CD4-positive, alpha-beta T cell treated with Interleukin-15 for 1 hour (primary cell): Measurements from ENCODE around the gene HOXB7.

Experiments used
- DNase-seq: peaks from one replicate; pipeline ENCODE4 v3.0.0-alpha.2; 2020

Gene HOXB7

DNA sequence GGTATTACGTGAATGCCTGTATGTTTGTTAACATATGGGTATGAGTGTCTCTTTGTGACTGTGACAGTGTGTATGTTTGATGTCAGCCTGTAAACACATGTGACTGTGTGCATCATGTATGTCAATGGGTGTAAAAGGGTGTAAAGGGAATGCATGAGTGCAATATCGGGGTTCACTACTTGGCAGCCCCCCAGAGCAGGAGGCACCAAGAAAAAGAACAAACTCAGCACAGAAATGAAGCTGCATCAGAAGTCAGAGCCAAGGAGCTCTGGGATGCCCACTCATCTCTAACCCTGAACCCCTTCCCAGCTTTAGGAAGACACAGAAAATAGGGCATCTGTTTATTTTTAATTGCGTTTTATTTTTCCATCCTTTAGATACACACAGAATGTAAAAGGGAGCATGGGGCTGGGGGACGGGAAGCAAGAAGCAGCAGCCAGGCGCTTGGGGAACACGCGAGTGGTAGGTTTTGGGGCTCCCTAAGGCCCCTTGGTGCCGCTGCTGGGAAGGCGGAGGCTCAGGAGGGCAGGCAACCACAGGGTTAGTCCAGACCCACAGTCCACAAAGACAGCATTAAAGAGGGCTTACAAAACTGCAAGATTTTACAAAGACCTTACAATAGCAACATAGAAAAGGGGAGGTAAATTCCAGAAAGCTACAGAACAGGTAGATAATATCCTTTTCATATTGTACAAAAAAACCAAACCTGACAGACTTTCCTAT, 3.8 kb downstream of the HOXB7 start:
- DNase-seq: no peak

DNA sequence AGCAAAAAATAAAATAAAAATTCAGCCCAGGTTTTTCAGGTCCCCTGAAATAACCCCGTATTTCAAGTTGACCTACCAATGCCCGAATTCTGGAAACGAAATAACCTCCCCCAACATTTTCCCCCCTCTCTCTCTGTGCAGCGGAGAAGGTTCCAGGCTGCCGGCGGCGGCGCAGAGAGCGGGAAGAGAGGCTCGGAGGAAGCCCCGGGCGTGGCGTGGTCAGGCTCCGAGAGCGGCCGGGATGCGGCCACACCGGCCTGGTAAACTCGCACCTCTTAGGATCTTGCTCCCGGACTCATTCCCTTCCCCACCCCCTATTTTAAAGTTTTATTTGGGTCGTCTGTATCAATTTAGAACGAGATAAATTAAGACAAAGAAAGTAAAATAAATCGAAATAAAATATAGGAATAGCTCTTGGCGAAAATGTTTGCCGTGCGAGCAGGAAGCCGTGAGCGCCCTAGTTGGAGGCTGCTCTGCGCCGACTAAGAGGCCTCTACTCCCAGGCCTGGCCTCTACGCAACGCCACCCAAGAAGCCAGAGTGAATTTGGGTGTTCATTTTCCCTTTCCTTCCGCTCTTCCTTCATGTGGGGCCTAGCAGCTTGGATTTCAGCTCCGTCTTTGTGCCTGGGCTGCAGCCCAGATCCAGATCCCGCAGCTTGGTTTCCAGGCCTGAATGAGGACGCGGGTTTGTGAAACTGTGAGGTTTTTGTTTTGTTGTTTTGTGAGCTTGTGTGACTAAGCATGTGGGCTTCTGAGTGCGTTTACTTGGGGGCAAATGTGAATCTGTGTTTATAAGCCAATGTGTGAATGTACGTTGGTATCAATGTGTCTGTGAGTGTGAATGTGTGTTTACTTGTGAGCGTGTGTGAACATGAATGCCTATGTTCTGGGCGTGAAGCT, 4.6 kb downstream of the HOXB7 start:
- DNase-seq: no peak

DNA sequence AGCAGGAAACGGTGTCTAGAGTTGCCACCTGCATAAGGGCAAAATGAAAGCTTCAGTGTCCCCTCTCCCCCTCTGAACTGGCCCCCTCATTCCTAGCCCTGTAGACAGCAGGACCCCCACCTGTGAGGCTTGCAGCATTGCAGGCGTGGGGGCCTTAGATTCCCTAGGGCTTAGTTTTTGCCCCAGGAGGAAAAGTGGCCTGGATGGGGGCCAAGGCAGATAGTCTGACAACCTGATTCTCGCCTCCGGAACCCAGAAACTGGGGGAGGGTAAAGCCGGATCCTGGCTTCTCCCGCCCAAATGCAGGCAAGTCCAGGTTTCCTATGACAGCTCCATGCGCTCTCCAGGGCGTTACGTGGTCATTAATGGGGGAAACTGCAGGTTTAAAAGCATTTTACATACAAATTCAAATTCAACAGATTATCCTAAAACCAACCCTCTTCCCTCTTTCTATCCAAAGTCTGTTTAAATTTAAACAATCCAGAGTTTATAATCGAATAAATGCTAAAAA, 5.4 kb downstream of the HOXB7 start:
- no peak for DNase-seq

DNA sequence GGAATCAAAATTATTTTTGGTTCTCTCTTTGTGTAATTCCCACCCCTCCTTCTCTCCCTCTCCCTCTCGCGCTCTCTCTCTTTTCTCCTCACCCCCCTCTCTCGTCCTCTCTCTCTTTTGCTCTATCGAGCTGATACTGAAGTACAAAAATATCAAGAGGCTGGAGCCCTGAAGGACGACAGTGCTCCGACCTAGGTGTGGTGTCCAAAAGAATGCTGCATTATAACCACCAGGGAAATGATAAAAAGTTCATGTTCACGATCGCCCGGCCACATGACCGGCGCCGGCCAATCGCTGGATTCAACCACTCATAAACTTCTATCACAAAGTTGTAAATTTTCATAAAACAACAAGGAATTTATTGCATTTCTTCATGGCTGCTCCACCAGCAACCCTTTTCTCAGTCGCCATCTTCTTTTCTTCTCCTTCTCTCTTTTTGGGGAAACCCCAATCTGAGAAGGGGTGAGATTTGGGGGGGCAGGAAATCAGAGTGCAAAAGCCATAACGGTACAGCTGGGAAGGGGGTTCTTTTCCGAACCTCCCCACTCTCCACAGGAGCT, 6.0 kb downstream of the HOXB7 start, which contains the start of gene HOXB6:
Gene HOXB6, minus strand, starts transcription at position 217 of the 560 bp plus-strand sequence. CDS start 6,836 bp downstream, outside the sequence.
- DNase-seq: no peak

DNA sequence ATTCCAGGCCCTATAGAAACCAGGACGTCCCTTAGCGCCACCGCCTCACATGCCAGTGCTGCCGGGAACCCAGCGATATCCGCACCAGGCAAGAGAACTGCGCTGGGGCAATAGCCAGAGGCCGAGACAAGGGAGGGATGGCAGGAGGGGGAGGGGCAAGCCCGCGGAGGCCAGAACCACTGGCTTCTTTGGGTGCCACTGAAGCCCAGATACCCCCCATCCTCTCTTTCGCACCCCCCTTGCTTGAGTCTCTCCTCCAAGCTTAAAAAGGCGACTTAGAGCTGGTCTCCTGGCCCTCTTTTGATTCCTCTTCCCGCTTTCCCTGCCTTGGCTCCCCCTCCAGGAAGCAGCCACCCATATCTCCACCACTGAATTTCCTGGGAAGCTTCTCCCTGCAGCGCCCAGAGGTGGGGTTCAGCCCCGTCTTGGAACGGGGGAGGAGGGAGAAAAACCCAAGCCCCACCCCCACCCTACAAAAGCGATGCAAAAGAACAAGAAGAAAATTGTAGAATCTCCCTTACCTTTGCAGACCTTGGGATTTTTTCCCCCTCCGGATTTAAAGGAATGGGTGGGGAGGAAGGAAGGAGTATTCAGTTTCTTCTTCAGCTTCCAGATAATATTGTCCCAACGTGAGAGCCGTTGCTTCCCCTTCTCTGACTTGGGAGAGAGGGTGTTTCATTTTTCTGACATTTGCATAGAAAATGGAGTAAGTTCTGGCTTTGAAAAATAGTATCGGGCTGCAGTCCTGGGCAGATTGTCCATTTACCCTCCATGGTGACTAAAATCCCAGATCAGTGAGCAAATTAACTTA, 6.7 kb downstream of the HOXB7 start:
- DNase-seq: no peak

DNA sequence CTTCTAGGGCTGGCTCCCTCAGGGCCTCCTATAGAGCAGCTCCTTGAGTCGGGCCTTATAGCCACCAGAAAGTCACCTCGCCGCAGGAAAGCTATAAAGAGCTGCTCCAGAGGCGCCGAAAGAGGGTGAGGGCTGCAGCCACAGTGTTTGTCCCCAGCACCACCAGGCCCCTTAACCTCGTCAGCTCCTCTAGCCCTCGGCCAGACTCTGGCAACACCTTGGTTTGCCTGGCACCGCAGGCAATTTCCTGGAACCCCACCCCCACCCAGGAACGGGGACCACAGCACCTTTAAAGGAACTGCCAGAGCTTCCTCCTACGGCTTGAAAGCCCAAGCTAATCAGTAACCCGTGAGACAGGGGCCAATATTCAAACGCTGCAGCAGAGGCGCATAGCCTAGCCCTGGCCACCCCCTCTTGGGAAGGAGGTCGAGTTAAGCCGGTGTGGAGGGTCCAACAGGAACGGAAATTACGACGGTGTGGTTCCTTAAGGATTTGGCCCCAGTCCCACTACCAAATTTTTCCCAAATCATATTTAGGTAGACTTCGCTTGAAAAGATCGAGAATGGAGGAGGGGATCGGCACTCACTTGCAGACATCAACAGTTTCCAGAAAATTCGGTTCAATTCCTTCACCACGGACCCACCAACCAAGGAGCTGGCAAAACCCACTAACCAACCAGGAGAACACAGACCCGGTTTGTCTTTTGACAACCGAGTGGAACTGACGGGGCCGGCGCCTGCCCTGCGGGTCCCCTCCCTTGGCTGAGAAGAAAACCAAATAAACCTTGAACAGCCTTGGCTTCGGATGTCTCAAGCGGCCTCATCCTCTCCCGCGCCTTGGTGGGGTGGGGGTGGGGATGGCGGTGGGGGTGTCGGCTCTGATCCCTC, 9.0 kb downstream of the HOXB7 start:
- no peak for DNase-seq

DNA sequence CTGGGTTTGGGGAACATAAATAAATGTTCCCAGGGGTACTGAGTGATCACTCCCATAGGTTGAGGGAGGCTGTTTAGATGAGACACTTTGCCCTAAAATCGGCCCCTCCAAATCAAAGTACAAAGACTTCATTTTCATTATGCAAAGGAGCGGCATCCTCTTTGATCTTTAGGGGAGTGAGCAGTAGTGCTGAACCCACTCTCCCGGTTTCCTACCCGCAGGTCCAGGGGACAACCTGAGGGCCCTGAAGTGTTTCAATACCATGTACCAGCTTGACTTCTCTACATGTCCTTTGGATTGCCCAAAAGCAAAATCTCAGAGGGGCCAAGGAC, 9.6 kb downstream of the HOXB7 start:
- no peak for DNase-seq

DNA sequence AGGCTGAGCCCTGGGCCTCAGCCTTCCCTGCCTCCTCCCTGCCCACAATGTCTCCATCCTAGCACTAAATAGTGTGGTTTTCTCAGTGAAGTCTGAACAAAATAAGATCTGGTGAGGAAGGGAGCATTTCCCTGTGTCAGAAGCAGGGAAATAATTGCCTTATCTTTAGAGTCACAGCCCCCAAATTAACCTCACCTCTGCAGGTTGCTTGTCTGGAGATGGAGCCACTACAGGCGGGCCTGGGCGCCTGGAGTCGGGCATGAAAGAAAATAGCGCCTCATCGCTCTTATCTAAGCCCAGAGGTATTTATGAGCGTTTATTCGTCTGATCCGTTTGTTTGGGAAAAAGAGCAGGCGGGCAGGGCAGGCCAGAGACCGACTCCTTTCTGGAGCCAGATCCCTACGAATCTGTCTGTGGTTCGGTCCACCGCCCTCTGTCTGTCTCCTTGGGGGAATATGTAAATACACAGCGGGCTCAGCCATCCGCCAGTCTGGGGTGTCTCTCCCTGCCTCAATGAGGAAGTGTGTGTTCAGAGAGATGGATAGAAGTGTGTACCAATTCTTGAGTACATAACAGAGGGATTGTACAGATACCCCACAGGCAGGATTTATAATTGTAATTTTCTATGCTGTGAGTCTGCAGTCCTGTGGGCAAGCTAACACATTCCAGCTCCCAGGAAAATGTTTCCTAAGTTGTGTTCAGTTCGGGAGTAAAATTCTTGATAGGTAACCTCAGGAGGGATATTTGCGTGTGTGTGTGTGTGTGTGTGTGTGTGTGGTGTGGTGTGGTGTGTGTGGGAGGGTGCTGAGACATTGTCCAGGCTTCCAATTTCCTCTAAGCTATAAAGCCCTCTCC, 10.3 kb downstream of the HOXB7 start:
- DNase-seq: no peak

DNA sequence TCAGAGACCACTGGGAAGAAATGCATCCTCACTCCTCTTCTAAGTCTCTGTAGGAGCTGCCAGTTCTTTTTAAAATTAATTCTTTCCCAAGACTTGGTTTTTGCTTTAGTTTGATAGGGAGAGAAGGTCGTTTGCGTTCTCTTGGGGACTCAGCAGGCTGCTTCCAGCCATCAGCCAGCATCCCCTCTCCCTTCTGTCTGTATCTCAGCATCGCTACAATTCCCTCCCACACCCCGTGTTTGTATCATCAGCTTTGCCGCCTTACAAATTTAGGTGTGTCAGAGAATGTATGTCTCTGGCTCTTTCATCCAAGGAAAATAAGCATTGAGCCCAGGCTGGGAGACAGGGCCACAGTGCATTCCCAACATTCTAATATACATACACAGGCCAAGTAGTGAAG, 11.5 kb downstream of the HOXB7 start:
- no peak for DNase-seq

DNA sequence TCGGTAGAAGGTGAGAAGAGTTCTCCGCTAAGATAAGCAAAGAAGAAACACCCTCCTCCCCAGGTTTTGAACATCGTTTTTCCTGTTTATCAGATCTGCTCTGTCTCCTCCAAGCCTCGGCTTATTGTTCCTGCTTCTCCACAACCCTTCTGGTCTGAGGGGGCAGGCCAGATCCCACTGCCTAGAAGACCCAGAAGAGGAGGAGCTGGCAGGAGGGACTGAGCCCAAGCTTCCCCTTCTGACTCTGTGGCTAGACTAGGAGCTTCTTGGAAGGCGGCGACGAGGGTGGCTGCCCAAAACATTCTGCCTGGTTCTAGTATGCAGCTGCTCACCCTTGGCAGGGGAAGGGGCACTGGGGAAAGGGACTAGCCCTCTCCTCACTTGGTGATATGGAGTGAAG, 12.1 kb downstream of the HOXB7 start:
- DNase-seq: no peak

DNA sequence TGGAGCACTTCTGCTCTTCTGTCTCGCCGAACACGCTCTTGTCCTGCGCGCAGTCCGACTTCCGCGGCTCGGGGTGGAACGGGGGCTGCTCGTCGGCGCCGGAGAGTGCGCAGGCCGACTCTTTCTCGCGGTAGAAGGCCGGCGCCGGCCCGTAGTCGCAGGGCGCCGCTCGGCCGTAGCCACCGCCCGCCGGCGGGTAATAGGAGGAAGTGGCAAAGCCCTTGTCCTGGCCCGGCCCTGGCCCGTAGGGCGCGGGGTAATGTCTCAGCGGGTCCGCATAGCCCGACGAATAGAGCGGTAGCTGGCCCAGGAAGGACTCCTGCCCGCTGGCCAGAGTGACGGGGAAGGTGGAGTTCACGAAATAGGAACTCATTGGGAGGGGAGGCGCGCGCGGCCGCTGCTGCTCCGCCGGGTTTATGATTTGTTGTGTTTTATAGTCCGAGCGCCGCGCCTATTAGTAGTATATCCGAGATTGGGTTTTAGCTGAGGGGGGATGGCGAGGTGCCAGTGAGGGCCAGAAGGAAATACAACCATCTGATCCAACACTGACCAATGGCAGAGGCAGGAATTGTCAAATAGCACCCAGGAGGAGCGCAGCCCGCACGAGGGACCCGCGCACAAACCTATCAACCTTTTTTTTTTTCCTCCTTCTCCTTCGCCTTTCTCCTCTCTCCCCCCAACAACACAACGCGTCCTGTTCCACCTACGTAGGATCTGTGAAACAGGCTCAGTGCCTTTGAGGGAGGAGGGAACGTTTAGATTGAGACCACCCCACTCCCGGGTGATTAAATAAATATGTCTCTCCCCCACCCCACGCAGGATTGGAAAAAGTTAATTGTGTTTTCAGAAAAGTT, 12.8 kb downstream of the HOXB7 start:
- peak; percentile 40 for DNase-seq

DNA sequence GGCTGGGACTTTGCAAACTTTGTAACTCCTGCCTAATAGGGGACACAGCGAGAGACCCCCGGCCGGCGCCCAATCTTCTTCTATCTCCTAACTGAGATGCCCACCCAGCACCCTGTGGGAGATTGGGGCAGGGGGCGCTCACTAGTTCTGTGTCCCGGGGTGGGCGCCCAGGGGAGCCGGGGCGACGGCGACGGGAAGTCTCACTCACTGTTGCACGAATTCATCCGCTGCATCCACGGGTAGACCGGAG, 13.4 kb downstream of the HOXB7 start:
- no peak for DNase-seq

DNA sequence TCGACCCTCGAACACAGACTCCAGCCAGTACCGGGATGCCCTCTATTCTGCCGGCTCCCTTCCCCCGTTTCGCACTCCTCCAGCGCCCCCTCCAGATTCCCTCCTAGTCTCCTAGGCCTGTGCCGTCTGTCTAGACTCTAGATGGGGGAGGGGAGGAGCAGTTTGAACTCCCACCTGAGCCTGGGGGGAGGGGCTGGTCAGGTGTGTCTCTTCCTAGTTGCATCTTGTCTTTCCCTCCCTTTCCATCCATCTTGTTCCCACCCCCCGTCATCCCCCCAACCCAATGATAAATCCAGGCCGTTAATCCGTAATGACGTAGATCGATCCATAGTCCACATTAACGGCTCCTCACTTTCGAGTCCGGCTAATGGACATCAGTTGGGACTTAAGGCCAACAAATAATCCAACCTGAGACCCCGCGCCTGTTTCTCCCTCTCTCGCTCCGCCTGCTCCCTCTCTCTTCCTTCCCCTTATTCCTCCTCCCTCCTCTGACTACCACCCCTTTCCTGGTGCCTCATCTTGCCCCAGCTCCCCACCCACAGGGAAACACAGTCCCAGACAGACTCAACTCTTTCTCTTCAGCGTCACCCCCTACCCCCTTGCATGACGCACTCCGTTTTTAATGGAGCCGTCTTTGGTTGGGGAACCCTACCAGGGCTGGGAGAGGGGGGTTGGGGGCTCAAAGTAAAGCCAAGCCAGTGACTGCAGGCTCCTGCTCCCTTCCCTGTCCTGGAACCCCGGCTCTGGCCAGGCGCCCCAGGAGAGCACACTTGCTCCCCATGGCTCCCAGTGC, 13.9 kb downstream of the HOXB7 start:
- no peak for DNase-seq

DNA sequence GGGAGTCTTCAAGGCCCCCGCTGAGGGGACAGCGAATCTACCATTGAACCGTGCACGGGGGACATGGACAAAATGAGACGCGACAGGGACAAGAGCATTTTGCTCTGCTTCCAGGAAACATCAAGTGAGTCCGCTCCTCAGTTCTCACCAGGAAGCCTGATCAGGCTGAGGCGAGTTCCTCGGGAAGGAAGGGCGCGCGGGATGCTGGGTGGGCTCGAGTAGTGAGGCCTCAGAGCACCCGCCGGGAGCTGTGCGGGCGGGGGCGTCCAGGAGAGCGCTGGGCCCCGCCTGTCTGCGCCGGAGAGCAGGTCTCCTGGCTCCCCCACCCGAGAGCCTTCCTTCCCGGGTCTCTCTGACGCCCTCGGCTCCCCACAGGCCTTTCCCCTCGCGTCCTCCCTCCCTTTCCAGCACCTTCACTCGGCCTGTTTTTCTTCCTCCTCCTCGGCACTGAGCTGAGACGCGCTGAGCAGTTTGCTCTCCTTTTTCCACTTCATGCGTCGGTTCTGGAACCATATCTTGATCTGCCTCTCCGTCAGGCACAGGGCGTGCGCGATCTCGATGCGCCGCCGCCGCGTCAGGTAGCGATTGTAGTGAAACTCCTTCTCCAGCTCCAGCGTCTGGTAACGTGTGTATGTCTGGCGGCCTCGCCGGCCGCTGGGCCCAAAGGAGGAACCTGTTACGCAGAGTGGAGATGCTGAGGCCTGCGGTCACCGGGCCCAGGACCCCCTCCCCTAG, 14.7 kb downstream of the HOXB7 start:
- DNase-seq: no peak

DNA sequence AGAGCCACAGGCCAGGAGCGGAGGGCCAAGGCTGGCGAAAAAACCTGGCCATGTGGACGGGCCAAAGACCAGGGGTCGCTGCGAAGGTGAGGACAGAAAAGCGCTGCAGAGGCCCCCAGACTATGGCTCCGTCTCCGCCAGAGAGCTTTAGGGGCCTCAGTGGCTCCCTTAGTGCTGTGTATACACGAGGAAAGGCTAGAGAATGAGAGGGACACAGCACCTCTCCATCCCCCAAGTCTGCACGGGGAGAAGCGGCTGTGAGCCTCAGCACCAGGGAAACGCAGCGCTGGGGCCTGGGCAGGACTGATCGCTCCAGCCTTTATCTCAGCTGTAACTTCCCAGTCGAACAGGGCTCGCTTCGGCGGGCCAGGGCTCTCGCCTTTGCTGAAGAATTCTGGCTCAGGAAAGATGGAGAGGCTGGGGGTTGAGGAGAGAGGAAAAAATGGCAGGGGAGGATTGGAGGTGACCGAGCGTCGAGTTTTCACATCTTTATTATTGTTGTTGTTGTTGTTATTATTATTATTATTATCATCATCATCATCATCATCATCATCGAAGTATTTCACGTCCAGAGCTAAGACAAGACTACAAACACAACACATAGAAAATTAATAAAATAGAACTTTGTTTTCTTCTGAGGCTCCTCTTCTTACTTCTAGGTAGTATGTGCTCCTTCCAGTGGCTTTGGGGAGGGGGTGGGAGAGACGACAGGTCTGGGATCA, 15.4 kb downstream of the HOXB7 start:
- no peak for DNase-seq

DNA sequence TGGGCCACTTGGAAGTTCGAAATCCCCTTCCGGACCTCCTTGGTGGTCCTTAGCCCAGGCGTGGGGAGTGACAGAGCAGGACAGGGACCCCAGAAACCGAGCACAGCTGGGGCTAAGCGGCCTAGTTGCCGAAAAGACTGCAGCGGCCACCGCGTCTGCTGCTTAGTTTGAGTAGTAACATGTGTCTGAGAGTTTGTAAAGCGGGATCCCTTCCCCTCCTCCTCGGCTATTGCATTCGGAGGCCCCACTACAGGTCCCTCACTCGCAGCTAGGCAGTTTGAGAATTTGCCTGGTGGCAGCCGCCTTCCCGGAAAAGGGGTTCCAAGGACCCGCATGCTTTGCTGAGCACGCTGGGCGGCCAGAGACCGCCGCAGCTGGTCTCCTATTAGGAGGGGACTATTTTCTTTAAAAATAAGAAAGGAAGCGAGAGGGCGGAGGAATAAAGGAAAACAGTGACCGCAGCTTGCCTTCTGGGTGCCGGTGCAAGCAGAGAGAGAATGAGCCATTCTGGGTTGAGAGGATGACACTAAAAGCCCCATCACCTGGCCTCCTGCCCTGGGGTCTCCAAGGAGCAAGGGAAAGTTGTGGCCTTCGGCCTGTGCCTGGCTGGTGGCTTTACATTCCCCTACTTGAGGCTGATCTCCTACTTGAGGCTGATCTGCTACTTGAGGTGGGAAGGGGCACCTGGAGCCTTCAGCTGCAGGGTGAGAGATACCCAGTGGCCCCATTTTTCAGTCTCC, 16.1 kb downstream of the HOXB7 start:
- no peak for DNase-seq
